Adrenal gland (tissue), 12 donors: Measurements from ENCODE around the gene SEMA5A. TPM values are rescaled to one million over a fixed set of nuclear protein-coding genes. Genes with fewer than 3 reads are reported as not detected.

ENCODE experiments used
- DNase-seq, 7 donors: peaks; one replicate each; pipeline ENCODE4 v3.0.0-alpha.2; 2019 to 2020
- H3K27ac ChIP-seq, 5 donors: fragments of 200-600 bp; sonication (generic) in 4 of 5; 1 replicate in 3 of 5; 2 replicates in 2 of 5; pipeline versions ENCODE4 v1.5.1 to v1.8.0; 2016 to 2020; ENCODE audit warnings: mild to moderate bottlenecking in 1 of 5
- H3K27me3 ChIP-seq: fragments of 200-600 bp; 2 replicates; pipeline ENCODE4 v1.8.0; 2021
- H3K36me3 ChIP-seq, 2 donors: fragments of 200-600 bp; replicated peaks in 1 of 2; 1 replicate in 1 of 2; 2 replicates in 1 of 2; pipeline versions ENCODE4 v1.5.1 to v1.8.0; 2018 to 2022
- H3K4me1 ChIP-seq, 2 donors: fragments of 200-600 bp; replicated peaks in 1 of 2; 1 replicate in 1 of 2; 2 replicates in 1 of 2; pipeline versions ENCODE4 v1.5.1 to v1.8.0; 2018 to 2021
- H3K4me3 ChIP-seq, 4 donors: fragments of 200-600 bp; sonication (generic) in 3 of 4; one replicate each; pipeline ENCODE4 v1.5.1; 2016 to 2018
- H3K9me3 ChIP-seq, 3 donors: fragments of 200-600 bp; sonication (generic) in 1 of 3; replicated peaks in 1 of 3; 1 replicate in 2 of 3; 2 replicates in 1 of 3; pipeline versions ENCODE4 v1.5.1 to v1.8.0; 2016 to 2021
- CTCF ChIP-seq, 6 experiments: fragments of 450-650 bp in 4 of 6; fragments of 200-600 bp in 2 of 6; sonication (generic) in 1 of 6; IDR thresholded peaks; 1 replicate in 5 of 6; 2 replicates in 1 of 6; pipeline versions ENCODE4 v1.5.1 to v1.8.0; 2016 to 2021; ENCODE audit warnings: antibody characterized with exemption in 6 of 6, mild to moderate bottlenecking in 2 of 6, moderate library complexity in 1 of 6
- POLR2A ChIP-seq, 2 donors: fragments of 450-650 bp; IDR thresholded peaks; one replicate each; pipeline ENCODE4 v1.6.1; 2017; ENCODE audit warnings: antibody characterized with exemption in 2 of 2, mild to moderate bottlenecking in 2 of 2, moderate library complexity in 1 of 2
- WGBS, 4 donors: extraction: QIAGEN DNeasy Blood & Tissue Kit in 2 of 4; methylation state at CpG; one replicate each; pipeline versions ENCODE4 v1.1.5 to v1.1.7; 2013 to 2017; 5-methylcytosine and 5-hydroxymethylcytosine counted together
- intact Hi-C, 2 donors: fragments of 100-400 bp; cut with DNase I; formaldehyde crosslinking; loops; one replicate each; pipeline versions ENCODE4 v1.14.1 to v1.15.0; 2022 to 2023
- polyA plus RNA-seq, 3 donors: library from polyadenylated mRNA; stranded (reverse); fragments of 200-250 nt in 2 of 3; fragments of 350-450 nt in 1 of 3; fragmentation: Illumina TruSeq in 1 of 3; extraction: RNeasy Lipid Tissue Mini Kit (QIAGEN cat#74804) in 1 of 3; gene quantifications; one replicate each; pipeline ENCODE4 v1.2.3, GENCODE V29; 2013 to 2014
- total RNA-seq, 9 donors: library from RNA; depleted of rRNA in 4 of 9; stranded (reverse); fragments of >200 nt in 4 of 9; fragments of 120-200 nt in 1 of 9; fragmentation: NEBNext Ultra II Directional in 1 of 9; extraction: Animal tissue kit (Norgen Biotek cat#: 25700) in 1 of 9; gene quantifications; one replicate each; pipeline versions ENCODE4 v1.1.0 to v1.2.4, GENCODE V29; 2013 to 2023
- donor health status: healthy with polysubstance abuse.
- donor health status: Bipolar disorder and iron deficiency.
- donor health status: DM: yes; HTN: yes; CAD: no.
- donor health status: DM: no; HTN: no; CAD: no.
- donor health status: DM: no; HTN: no; CAD: no.
- donor health status: DM: yes; HTN: yes; CAD: no.

Gene SEMA5A
- total and polyA plus RNA-seq, 12 donors: 0.40 to 6.0 (median 2.6) TPM

GRCh38 chr5:9090381-9091026, 455.4 kb downstream of the SEMA5A start:
- TF ChIP-seq POLR2A (IDR thresholded peaks at IDR 0.05) (no peak), CTCF (IDR thresholded peaks at IDR 0.05) (no peak)
- intact Hi-C loops: no loop called here
- Histone ChIP-seq H3K9me3 (no peaks in the 10 kb centered on the region), H3K4me1 (no peaks in the 10 kb centered on the region), H3K36me3 (no peaks in the 10 kb centered on the region), H3K27ac (no peak overlapping the region), H3K27me3 (no peaks in the 10 kb centered on the region), H3K4me3 (no peak overlapping the region)
- DNase-seq: no peak
- 74 to 86% (median 82%) methylated on average over 7 of the region's 7 CpGs for WGBS, 4 donors

GRCh38 chr5:9089893-9090292, 456.0 kb downstream of the SEMA5A start:
- 74 to 91% (median 86%) methylated on average over 1 of the region's 1 CpG for WGBS, 4 donors
- no peak overlapping the region for H3K27ac ChIP-seq
- no peak for TF ChIP-seq POLR2A (IDR thresholded peaks at IDR 0.05)
- no peak for TF ChIP-seq CTCF (IDR thresholded peaks at IDR 0.05)
- H3K27me3 ChIP-seq: no peaks in the 10 kb centered on the region
- no peaks in the 10 kb centered on the region for H3K36me3 ChIP-seq
- intact Hi-C loops: no loop called here
- H3K4me1 ChIP-seq: no peaks in the 10 kb centered on the region
- H3K9me3 ChIP-seq: no peaks in the 10 kb centered on the region
- no peak for DNase-seq
- H3K4me3 ChIP-seq: no peak overlapping the region

GRCh38 chr5:9082996-9083395, 462.9 kb downstream of the SEMA5A start:
- H3K4me1 ChIP-seq: no peaks in the 10 kb centered on the region
- no peaks in the 10 kb centered on the region for H3K36me3 ChIP-seq
- DNase-seq: no peak
- intact Hi-C loops: no loop called here
- 38 to 47% (median 44%) methylated on average over 1 of the region's 1 CpG for WGBS, 4 donors
- H3K9me3 ChIP-seq: no peaks in the 10 kb centered on the region
- no peak overlapping the region for H3K4me3 ChIP-seq
- no peaks in the 10 kb centered on the region for H3K27me3 ChIP-seq
- H3K27ac ChIP-seq: no peak overlapping the region
- TF ChIP-seq POLR2A (IDR thresholded peaks at IDR 0.05) (no peak), CTCF (IDR thresholded peaks at IDR 0.05) (no peak)

GRCh38 chr5:9072701-9073100, 473.2 kb downstream of the SEMA5A start:
- Histone ChIP-seq H3K27ac (no peak overlapping the region), H3K4me1 (no peaks in the 10 kb centered on the region), H3K36me3 (no peaks in the 10 kb centered on the region), H3K27me3 (no peaks in the 10 kb centered on the region), H3K4me3 (no peak overlapping the region), H3K9me3 (no peaks in the 10 kb centered on the region)
- no peak for TF ChIP-seq CTCF (IDR thresholded peaks at IDR 0.05)
- TF ChIP-seq POLR2A (IDR thresholded peaks at IDR 0.05): no peak
- WGBS, 4 donors: 45 to 62% (median 60%) methylated on average over 4 of the region's 4 CpGs
- no peak for DNase-seq
- intact Hi-C loops: no loop called here
